A673 (cell line): ENCODE results near the gene EIPR1.

ENCODE experiments used
- CTCF ChIP-seq: fragments of 300-800, 200-600 bp; sonication (generic); conservative IDR thresholded peaks from 2 replicates; pipeline ENCODE4 v1.5.1; 2017; ENCODE audit warnings: low read depth, mild to moderate bottlenecking, antibody characterized with exemption, low read length, moderate library complexity, mixed read lengths
- EZH2 ChIP-seq: fragments of 200-600 bp; sonication (generic); IDR thresholded peaks from 2 replicates; pipeline ENCODE4 v1.6.1; 2017; ENCODE audit warnings: borderline replicate concordance, low read depth, mild to moderate bottlenecking, mixed read lengths, antibody characterized with exemption, low read length; ENCODE audit not compliant: poor library complexity, severe bottlenecking

GRCh38 chr2:3214806-3215404 lies 162.7 kb downstream of the EIPR1 start:
- no peak for TF ChIP-seq CTCF
- TF ChIP-seq EZH2: no peak
